DMS79 (cell line): Measurements from ENCODE around the gene OXT.

Source experiments
- DNase-seq: peaks from one replicate; lab custom pipeline; 2025; lab: John Stamatoyannopoulos, UW

Gene OXT

DNA sequence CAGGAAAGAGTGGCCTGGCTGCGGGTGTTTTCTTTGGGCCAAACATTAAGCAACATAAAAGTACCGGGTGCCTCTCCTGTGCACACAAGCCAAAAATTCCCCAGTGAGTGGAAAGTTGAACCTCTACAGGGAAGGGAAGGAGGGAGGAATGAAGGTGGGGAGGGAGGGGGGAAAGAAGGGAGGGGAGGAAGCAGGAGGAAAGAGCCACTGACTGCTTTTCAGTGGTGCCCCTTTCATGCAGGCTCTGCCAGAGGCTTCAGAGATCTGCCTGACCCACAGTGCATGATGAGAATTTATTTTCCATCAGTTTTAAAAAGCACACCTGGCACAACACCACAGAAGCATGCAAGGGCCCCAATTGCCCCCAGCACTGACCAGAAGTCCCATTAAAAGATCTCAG, 40.6 kb downstream of the OXT start:
- DNase-seq: no peak

DNA sequence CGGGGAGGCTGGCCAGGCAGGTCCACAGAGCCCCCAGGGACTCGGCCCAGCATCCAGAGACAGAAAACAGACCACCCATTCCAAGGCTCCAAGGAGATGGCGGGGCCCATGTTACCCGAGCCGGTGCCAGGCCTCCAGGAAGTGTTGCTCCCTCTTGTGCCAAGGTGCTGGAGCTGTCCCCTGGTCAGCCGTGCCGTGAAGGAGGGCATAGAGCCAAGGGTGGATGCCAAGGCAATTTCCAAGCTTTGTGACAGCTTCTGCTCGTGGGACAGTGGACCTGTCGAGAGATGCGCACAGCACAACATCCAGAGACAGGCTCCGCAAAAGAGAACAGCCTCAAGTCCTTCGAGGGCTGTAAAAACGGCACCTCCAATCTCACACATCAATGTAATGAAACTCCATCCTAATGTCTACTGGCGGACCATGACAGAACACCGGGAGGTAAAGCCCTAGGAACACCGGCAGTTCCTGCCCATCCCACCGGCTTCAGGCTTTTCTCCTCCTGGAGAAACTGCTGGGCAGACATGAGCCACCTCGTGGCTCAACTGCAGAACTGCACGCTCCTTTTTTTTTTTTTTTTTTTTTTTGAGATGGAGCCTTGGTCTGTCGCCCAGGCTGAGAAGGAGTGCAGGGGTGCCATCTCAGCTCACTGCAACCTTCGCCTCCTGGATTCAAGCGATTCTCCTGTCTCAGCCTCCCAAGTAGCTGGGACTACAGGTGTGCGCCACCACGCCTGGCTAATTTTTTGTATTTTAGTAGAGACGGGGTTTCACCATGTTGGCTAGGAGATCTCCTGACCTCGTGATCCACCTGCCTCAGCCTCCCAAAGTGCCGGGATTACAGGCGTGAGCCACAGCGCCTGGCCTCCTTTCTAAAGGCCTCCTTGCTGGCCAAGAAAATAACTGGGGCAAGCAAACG, 44.0 kb downstream of the OXT start:
- peak; percentile 16 for DNase-seq

- DNase-seq: no peak
These were observed 44.9 kb downstream of the OXT start for GRCh38 chr20:3116341-3116740.

DNA sequence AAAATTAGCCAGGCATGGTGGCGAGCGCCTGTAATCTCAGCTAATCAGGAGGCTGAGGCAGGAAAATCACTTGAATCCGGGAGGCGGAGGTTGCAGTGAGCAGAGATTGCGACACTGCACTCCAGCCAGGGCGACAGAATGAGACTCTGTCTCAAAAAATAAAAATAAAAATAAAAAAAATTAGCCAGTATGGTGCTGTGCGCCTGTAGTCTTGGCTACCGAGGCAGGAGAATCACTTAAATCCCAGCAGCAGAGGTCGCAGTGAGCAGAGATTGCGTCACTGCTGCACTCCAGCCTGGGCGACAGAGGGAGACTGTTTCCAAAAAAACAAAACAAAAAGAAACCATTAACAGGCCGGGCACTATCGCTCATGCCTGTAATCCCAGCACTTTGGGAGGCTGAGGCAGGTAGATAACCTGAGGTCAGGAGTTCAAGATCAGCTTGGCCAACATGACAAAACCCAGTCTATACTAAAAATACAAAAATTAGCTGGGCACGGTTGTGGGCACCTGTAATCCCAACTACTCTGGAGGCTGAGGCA, 46.5 kb downstream of the OXT start:
- peak; percentile 20 for DNase-seq

DNA sequence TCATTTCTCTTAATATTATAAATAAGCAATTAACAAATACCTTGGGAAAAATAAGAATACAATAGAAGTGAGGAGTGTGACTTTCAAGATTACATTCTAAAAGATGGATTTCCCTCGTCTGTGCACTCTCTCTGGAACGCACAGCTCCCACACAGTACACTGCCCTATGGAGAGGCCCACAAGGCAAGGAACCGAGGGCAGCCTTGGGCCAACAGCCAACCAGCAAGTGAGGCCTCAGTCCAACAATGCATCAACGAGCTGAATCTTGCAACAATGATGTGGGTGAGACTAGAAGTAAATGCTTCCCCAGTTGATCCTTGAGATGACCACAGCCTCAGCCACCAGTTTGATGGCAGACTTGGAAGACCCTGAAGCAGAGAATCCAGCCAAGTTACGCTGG, 47.6 kb downstream of the OXT start:
- DNase-seq: no peak

GRCh38 chr20:3121271-3121911, 50.0 kb downstream of the OXT start:
- no peak for DNase-seq
